ENCODE measurements around the gene LYZ.

GRCh38 chr12:69397978-69398377 is 49.8 kb downstream of the LYZ start:
- TF ChIP-seq, protein P1, sequence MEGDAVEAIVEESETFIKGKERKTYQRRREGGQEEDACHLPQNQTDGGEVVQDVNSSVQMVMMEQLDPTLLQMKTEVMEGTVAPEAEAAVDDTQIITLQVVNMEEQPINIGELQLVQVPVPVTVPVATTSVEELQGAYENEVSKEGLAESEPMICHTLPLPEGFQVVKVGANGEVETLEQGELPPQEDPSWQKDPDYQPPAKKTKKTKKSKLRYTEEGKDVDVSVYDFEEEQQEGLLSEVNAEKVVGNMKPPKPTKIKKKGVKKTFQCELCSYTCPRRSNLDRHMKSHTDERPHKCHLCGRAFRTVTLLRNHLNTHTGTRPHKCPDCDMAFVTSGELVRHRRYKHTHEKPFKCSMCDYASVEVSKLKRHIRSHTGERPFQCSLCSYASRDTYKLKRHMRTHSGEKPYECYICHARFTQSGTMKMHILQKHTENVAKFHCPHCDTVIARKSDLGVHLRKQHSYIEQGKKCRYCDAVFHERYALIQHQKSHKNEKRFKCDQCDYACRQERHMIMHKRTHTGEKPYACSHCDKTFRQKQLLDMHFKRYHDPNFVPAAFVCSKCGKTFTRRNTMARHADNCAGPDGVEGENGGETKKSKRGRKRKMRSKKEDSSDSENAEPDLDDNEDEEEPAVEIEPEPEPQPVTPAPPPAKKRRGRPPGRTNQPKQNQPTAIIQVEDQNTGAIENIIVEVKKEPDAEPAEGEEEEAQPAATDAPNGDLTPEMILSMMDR (IDR thresholded peaks at IDR 0.05): no peak
- no peak for TF ChIP-seq POLR2A (IDR thresholded peaks at IDR 0.05)

Measured in esophagus squamous epithelium (tissue), 4 donors.